Natural killer cell (primary cell): ENCODE results near the gene CALR3. TPM values are rescaled to one million over a fixed set of nuclear protein-coding genes. Genes with fewer than 3 reads are reported as not detected.

Experiments used
- ATAC-seq, 3 donors: fragments of 150-1000 bp in 2 of 3; fragments of 200-7000 bp in 1 of 3; cut with Tn5 transposase; 1 replicate in 1 of 3; 2 replicates in 2 of 3; pipeline ENCODE4 v1.10.0; 2021; ENCODE audit warnings: mild to moderate bottlenecking in 2 of 3, moderate library complexity in 2 of 3
- DNase-seq, 2 donors: peaks; one replicate each; pipeline versions ENCODE4 v3.0.0 to v3.0.0-alpha.2; 2013 to 2021; ENCODE audit warnings: mixed read lengths in 1 of 2
- H3K27ac ChIP-seq: one replicate; pipeline ENCODE4 v1.5.1; 2013; ENCODE audit warnings: mild to moderate bottlenecking, low read length
- H3K27me3 ChIP-seq: one replicate; pipeline ENCODE4 v1.6.1; 2013; ENCODE audit warnings: low read length; ENCODE audit not compliant: control insufficient read depth, insufficient read depth
- H3K36me3 ChIP-seq: one replicate; pipeline ENCODE4 v1.6.1; 2013; ENCODE audit warnings: low read length; ENCODE audit not compliant: control insufficient read depth, insufficient read depth
- H3K4me1 ChIP-seq: one replicate; pipeline ENCODE4 v1.6.1; 2013; ENCODE audit warnings: low read length; ENCODE audit not compliant: control insufficient read depth, insufficient read depth
- H3K4me3 ChIP-seq: one replicate; pipeline ENCODE4 v1.5.1; 2013; ENCODE audit warnings: low read length
- H3K9me3 ChIP-seq: one replicate; pipeline ENCODE4 v1.6.1; 2013; ENCODE audit warnings: low read length; ENCODE audit not compliant: control insufficient read depth, insufficient read depth
- H3K27ac Mint-ChIP-seq, 2 donors: one replicate each; pipeline ENCODE4 v1.8.0; 2022; ENCODE audit warnings: mild to moderate bottlenecking in 2 of 2, mixed read lengths in 2 of 2, moderate library complexity in 1 of 2
- H3K27me3 Mint-ChIP-seq, 2 donors: one replicate each; pipeline ENCODE4 v1.8.0; 2022; ENCODE audit warnings: low read depth in 2 of 2, mixed read lengths in 2 of 2
- H3K36me3 Mint-ChIP-seq: one replicate; pipeline ENCODE4 v1.8.0; 2022; ENCODE audit warnings: mixed read lengths
- H3K4me1 Mint-ChIP-seq, 2 donors: one replicate each; pipeline ENCODE4 v1.8.0; 2022; ENCODE audit warnings: mixed read lengths in 2 of 2
- H3K4me3 Mint-ChIP-seq: one replicate; pipeline ENCODE4 v1.8.0; 2022; ENCODE audit warnings: mild to moderate bottlenecking, moderate library complexity, mixed read lengths
- H3K9me3 Mint-ChIP-seq, 2 donors: one replicate each; pipeline ENCODE4 v1.8.0; 2022; ENCODE audit warnings: mixed read lengths in 2 of 2
- CTCF ChIP-seq: fragments of 200-600 bp; IDR thresholded peaks from one replicate; pipeline ENCODE4 v1.8.0; 2022; ENCODE audit warnings: antibody characterized with exemption
- WGBS: methylation state at CpG from one replicate; pipeline ENCODE4 v1.1.7; 2013; ENCODE audit warnings: missing lambda C conversion rate; ENCODE audit not compliant: insufficient coverage; 5-methylcytosine and 5-hydroxymethylcytosine counted together
- intact Hi-C: fragments of 100-400 bp; cut with micrococcal nuclease; formaldehyde crosslinking; loops from one replicate; pipeline ENCODE4 v1.14.2; 2022
- total RNA-seq, 4 donors: library from RNA; stranded (reverse); fragments of 120-200 nt in 1 of 4; gene quantifications; one replicate each; pipeline versions ENCODE4 v1.2.3 to v1.2.4, GENCODE V29; 2013 to 2022

Gene CALR3
- total RNA-seq, 3 donors from 2014 or later (not counting 1 experiment from before 2014, with no cell fraction given): not detected

- 98% methylated on average over 9 of the region's 10 CpGs for WGBS
- Histone ChIP-seq H3K4me3 (no peak overlapping the region), H3K27me3 (no peaks in the 10 kb centered on the region), H3K27ac (no peak overlapping the region), H3K36me3 (peaks cover 79% of the 10 kb centered on the region), H3K9me3 (no peaks in the 10 kb centered on the region), H3K4me1 (peaks cover 9% of the 10 kb centered on the region)
- Mint-ChIP-seq H3K4me3 (no peak overlapping the region), H3K9me3 (no peaks in the 10 kb centered on the region), H3K36me3 (no peaks in the 10 kb centered on the region), H3K4me1 (peaks cover 4 to 8% of the 10 kb centered on the region in 2 donors), H3K27me3 (no peaks in the 10 kb centered on the region), H3K27ac (no peak overlapping the region)
- DNase-seq (no peak), ATAC-seq (no peak)
- intact Hi-C loops: no loop called here
- no peak for TF ChIP-seq CTCF
These were observed 25.8 kb upstream of the CALR3 start for GRCh38 chr19:16521715-16522289.

GRCh38 chr19:16520986-16521624 lies 25.1 kb upstream of the CALR3 start:
- ATAC-seq: no peak

GRCh38 chr19:16520074-16520973 lies 24.4 kb upstream of the CALR3 start:
- H3K27ac ChIP-seq: no peak overlapping the region
- H3K4me3 Mint-ChIP-seq: no peak overlapping the region
- no peaks in the 10 kb centered on the region for H3K27me3 ChIP-seq
- 96% methylated on average over 45 of the region's 45 CpGs for WGBS
- H3K27me3 Mint-ChIP-seq: no peaks in the 10 kb centered on the region
- no peaks in the 10 kb centered on the region for H3K9me3 Mint-ChIP-seq
- H3K4me1 ChIP-seq: peaks cover 13% of the 10 kb centered on the region
- H3K36me3 ChIP-seq: peaks cover 70% of the 10 kb centered on the region
- no peak for DNase-seq
- H3K9me3 ChIP-seq: no peaks in the 10 kb centered on the region
- no peak for ATAC-seq
- H3K4me1 Mint-ChIP-seq: peaks cover 7% of the 10 kb centered on the region in 2 donors
- intact Hi-C loops: no loop called here
- H3K4me3 ChIP-seq: no peak overlapping the region
- no peak for TF ChIP-seq CTCF
- H3K36me3 Mint-ChIP-seq: no peaks in the 10 kb centered on the region
- no peak overlapping the region for H3K27ac Mint-ChIP-seq

More at GRCh38 chr19:16520986-16521624, 25.1 kb upstream of the CALR3 start:
- Histone ChIP-seq H3K36me3 (peaks cover 74% of the 10 kb centered on the region), H3K27me3 (no peaks in the 10 kb centered on the region), H3K9me3 (no peaks in the 10 kb centered on the region), H3K4me1 (peaks cover 13% of the 10 kb centered on the region), H3K27ac (no peak overlapping the region), H3K4me3 (no peak overlapping the region)
- Mint-ChIP-seq H3K27ac (no peak overlapping the region), H3K36me3 (no peaks in the 10 kb centered on the region), H3K27me3 (no peaks in the 10 kb centered on the region), H3K4me1 (peaks cover 7% of the 10 kb centered on the region in 2 donors), H3K9me3 (no peaks in the 10 kb centered on the region), H3K4me3 (no peak overlapping the region)
- DNase-seq: no peak
- no peak for TF ChIP-seq CTCF
- intact Hi-C loops: no loop called here
- WGBS: 95% methylated on average over 18 of the region's 18 CpGs
